ENCODE results near the gene GOLGA2. TPM values are rescaled to one million over a fixed set of nuclear protein-coding genes. Genes with fewer than 3 reads are reported as not detected.

Gene GOLGA2
- total RNA-seq, 2 donors from 2014 or later, result 53.2 to 138 TPM

DNA sequence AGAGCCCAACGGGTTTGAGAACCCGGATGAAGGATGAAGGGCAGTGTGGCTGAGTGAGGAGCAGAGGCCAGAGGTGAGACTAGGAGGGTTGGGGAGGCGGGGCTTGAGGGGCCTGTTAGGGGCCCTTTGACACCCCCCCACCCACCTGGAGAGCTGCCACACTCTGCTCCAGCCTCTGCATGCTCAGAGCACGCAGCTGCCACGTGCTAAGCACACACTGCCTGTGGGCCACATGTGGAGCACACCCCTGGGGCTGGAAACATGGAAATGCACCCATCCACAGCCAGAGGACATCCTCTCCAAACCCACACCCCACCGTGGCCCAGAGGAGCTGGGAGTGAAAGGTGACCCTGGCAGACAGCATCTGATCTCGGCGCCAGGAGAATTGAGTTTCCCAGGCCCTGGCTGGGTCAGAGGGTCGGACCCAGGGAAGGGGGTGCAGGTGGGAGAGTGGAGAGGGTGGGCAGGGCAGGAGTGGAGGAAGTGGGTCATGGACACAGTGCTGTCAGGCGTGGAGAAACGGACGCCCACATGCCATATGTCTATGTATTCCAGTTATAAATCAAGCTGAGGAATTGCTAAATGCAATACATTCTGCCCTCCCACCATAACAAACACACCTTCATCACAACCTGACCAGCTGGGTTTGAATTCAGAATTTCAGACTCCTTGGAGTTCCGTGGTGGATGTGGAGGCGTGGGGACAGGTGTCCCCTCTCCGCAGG lies 66.7 kb downstream of the GOLGA2 start:
- Histone ChIP-seq H3K27me3 (no peaks in the 10 kb centered on the region), H3K9me3 (no peaks in the 10 kb centered on the region), H3K4me3 (no peak overlapping the region), H3K36me3 (replicated peaks in 1 of 2; ENCODE audit: insufficient read depth in 1 of 2, low read depth in 2 of 2) (no peaks in the 10 kb centered on the region), H3K27ac (no peak overlapping the region), H3K4me1 (peaks cover 30% of the 10 kb centered on the region)
- intact Hi-C loops (cut with DNase I), result no loop called here
- TF ChIP-seq, protein P1, sequence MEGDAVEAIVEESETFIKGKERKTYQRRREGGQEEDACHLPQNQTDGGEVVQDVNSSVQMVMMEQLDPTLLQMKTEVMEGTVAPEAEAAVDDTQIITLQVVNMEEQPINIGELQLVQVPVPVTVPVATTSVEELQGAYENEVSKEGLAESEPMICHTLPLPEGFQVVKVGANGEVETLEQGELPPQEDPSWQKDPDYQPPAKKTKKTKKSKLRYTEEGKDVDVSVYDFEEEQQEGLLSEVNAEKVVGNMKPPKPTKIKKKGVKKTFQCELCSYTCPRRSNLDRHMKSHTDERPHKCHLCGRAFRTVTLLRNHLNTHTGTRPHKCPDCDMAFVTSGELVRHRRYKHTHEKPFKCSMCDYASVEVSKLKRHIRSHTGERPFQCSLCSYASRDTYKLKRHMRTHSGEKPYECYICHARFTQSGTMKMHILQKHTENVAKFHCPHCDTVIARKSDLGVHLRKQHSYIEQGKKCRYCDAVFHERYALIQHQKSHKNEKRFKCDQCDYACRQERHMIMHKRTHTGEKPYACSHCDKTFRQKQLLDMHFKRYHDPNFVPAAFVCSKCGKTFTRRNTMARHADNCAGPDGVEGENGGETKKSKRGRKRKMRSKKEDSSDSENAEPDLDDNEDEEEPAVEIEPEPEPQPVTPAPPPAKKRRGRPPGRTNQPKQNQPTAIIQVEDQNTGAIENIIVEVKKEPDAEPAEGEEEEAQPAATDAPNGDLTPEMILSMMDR (IDR thresholded peaks at IDR 0.05), result no peak
- no peak for TF ChIP-seq POLR2A (IDR thresholded peaks at IDR 0.05)
- WGBS, 2 donors, result 72 to 82% methylated on average over 13 to 15 of the region's 15 CpGs
- no peak for DNase-seq
- ATAC-seq, result no peak

DNA sequence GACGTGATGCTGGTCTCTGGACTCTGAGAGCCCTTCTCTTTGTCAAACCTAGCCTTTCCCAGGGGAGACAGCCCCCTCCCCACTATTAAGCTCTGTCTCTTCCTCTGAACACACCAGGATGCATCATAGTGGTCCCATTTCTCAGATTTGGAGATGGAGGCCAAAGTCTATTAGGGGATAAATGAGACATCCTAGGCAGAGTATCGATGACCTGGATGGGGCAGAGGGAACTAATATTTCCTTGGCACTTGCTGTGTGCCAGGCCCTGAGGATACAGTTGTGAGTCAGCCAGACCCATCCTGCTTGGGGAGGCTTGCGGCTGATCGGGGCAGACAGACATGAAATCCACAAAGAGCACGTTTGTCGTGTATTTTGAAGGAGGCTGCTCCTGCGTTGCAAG lies 67.4 kb downstream of the GOLGA2 start:
- Histone ChIP-seq H3K4me3 (no peak overlapping the region), H3K9me3 (no peaks in the 10 kb centered on the region), H3K36me3 (replicated peaks in 1 of 2; ENCODE audit: insufficient read depth in 1 of 2, low read depth in 2 of 2) (no peaks in the 10 kb centered on the region), H3K27me3 (no peaks in the 10 kb centered on the region), H3K4me1 (peaks cover 33% of the 10 kb centered on the region), H3K27ac (no peak overlapping the region)
- intact Hi-C loops (cut with DNase I), result no loop called here
- no peak for TF ChIP-seq POLR2A (IDR thresholded peaks at IDR 0.05)
- TF ChIP-seq, protein P1 (IDR thresholded peaks at IDR 0.05), result no peak
- ATAC-seq (no peak), DNase-seq (no peak)
- 83 to 93% methylated on average over 7 of the region's 7 CpGs for WGBS, 2 donors

DNA sequence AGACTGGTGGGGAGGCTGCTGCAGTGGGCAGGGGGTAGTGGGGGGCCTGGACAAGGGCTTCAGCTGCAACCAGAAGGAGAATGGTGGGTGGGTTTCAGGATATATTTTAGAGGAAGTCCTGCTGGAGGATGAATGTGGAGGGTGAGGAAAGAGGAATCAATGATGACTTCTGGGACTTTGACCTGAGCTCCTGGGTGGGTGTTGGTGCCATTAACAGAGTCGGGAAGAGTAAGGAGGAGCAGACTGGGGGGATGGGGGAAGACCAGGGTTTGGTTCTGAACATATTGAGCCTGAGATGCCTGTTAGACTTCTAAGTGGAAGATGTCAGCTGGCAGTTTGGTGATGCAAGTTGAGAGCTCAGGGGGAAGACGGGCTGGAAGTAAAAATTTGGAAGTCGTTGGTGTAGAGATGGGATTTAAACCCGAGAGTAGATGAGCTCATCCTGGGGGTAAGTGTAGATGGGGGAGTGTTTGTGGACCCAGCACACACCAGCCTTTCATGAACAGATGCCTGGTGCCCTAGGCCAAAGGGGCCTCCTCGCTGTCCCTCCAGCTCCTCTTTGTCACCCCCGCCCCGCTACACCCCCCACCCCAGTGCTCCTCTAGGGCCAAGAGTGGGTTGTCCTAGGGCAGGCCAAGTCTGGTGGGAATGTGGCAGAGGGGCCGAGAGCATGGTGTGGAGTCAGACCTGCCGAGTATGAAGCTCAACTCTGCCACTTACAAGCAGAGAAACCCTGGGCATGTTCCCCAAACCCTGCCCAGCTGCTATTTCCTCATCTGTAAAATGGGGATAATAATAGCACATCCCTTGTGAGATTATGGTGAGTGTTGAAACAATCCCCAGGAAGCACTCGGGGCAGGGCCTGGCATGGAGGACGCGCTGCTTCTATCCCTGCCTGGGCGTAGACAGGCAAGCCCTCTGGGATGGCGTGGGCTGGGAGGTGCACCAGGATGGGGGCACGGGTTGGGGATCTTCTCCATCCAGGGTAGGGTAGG lies 68.6 kb downstream of the GOLGA2 start:
- TF ChIP-seq, protein P1 (IDR thresholded peaks at IDR 0.05), result no peak
- TF ChIP-seq POLR2A (IDR thresholded peaks at IDR 0.05), result no peak
- Histone ChIP-seq H3K4me3 (no peak overlapping the region), H3K27me3 (no peaks in the 10 kb centered on the region), H3K27ac (no peak overlapping the region), H3K4me1 (peaks cover 32% of the 10 kb centered on the region), H3K9me3 (no peaks in the 10 kb centered on the region), H3K36me3 (replicated peaks in 1 of 2; ENCODE audit: insufficient read depth in 1 of 2, low read depth in 2 of 2) (no peaks in the 10 kb centered on the region)
- intact Hi-C loops (cut with DNase I), result no loop called here
- ATAC-seq, result no peak
- WGBS, 2 donors, result 72 to 79% methylated on average over 14 to 15 of the region's 15 CpGs
- no peak for DNase-seq

DNA sequence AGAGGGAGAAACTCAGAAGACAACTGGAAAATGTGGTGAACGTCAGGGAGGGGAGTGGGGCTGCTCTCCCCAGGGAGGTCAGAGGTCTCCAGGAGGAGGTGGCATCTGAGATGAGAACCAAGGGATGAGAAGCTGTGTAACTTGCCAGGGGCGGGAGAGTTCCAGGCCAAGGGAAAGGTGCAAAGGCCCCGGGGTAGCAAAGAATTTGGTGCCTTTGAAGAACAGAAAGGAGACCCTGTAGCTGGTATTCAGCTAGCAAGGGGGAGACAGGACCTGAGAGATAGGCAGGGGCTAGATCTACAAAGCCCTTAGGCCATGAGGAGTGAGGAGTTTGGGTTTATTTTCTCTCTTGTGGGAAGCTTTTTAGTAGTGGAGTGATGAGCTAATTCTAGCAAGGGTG lies 69.3 kb downstream of the GOLGA2 start:
- WGBS, 2 donors, result 85 to 90% methylated on average over 3 of the region's 3 CpGs
- peaks cover 24% of the 10 kb centered on the region for H3K4me1 ChIP-seq
- H3K36me3 ChIP-seq (replicated peaks in 1 of 2; ENCODE audit: insufficient read depth in 1 of 2, low read depth in 2 of 2), result no peaks in the 10 kb centered on the region
- TF ChIP-seq, protein P1 (IDR thresholded peaks at IDR 0.05), result no peak
- no peak for TF ChIP-seq POLR2A (IDR thresholded peaks at IDR 0.05)
- ATAC-seq (no peak), DNase-seq (no peak)
- intact Hi-C loops (cut with DNase I), result no loop called here
- no peak overlapping the region for H3K27ac ChIP-seq
- no peaks in the 10 kb centered on the region for H3K27me3 ChIP-seq
- H3K9me3 ChIP-seq, result no peaks in the 10 kb centered on the region
- H3K4me3 ChIP-seq, result no peak overlapping the region

MicroRNAs within 50 kb of the gene (microRNA counts, 767-probe panel; counts per million panel counts)
- 736 to 7,719 counts per million in 2 donors for microRNA hsa-miR-199b-5p
- 0 to 736 counts per million in 2 donors for microRNA hsa-miR-3154

Small RNAs within 50 kb of the gene (microRNA-seq; reads per million reads assigned to microRNA genes)
- gene MIR199B (ENCODE audit: borderline number of aligned reads in 2 of 2, borderline replicate concordance in 2 of 2), result 119 to 339 reads per million in 2 donors
- 0.90 to 0.93 reads per million in 2 donors for gene MIR3154 (ENCODE audit: borderline number of aligned reads in 2 of 2, borderline replicate concordance in 2 of 2)

Small RNAs within 50 kb of the gene (small RNA-seq; reads per million reads assigned to genes)
- gene MIR199B (20.9 reads per million, percentile 94 among the genes with 10 or more reads in this experiment), gene MIR3154 (not detected)

Other genes with a start within 250 kb of the GOLGA2 start
- 1 to 10 TPM; 1.3 to 4.9 TPM for gene NAIF1, start 208.7 kb downstream of the GOLGA2 start, total RNA-seq
- gene SLC25A25, start 207.8 kb downstream of the GOLGA2 start, total RNA-seq, result 10 to 100 TPM; 31.4 to 36.6 TPM
- gene PTGES2, start 148.3 kb downstream of the GOLGA2 start, total RNA-seq, result 100 to 1,000 TPM in 1 of 2 donors, 10 to 100 TPM in 1; 55.8 to 145 TPM
- gene LCN2, start 126.6 kb downstream of the GOLGA2 start, total RNA-seq, result 10 to 100 TPM in 1 of 2 donors, 1 to 10 TPM in 1; 4.9 to 24.6 TPM
- 100 to 1,000 TPM; 113 to 129 TPM for gene BBLN, start 115.7 kb downstream of the GOLGA2 start, total RNA-seq
- 10 to 100 TPM; 58.4 to 61.6 TPM for gene CIZ1, start 84.4 kb downstream of the GOLGA2 start, total RNA-seq
- 10 to 100 TPM; 13.0 to 29.0 TPM for gene DNM1, start 72.6 kb downstream of the GOLGA2 start, total RNA-seq
- 10 to 100 TPM; 14.5 to 20.1 TPM for gene SWI5, start 269 bp upstream of the GOLGA2 start, total RNA-seq
- 10 to 100 TPM in 1 of 2 donors, 1 to 10 TPM in 1; 6.3 to 11.4 TPM for gene TRUB2, start 46.4 kb upstream of the GOLGA2 start, total RNA-seq
- 10 to 100 TPM; 37.4 to 89.7 TPM for gene COQ4, start 46.8 kb upstream of the GOLGA2 start, total RNA-seq
- gene SLC27A4, start 64.5 kb upstream of the GOLGA2 start, total RNA-seq, result 10 to 100 TPM; 15.0 to 17.1 TPM
- 10 to 100 TPM; 15.6 to 23.4 TPM for gene URM1, start 95.4 kb upstream of the GOLGA2 start, total RNA-seq
- gene CERCAM, start 144.8 kb upstream of the GOLGA2 start, total RNA-seq, result 10 to 100 TPM; 28.0 to 42.0 TPM
- 10 to 100 TPM; 14.3 to 23.4 TPM for gene ODF2, start 180.0 kb upstream of the GOLGA2 start, total RNA-seq
- gene GLE1, start 228.7 kb upstream of the GOLGA2 start, total RNA-seq, result 10 to 100 TPM in 1 of 2 donors, 1 to 10 TPM in 1; 8.3 to 11.5 TPM

All from body of pancreas (tissue), 4 donors.